GM21447 (cell line): Measurements from ENCODE around the gene IPCEF1.

Experiments used
- ATAC-seq: cut with Tn5 transposase; IDR thresholded peaks from one replicate; pipeline ENCODE4 v1.9.1; 2021; ENCODE audit not compliant: unreplicated experiment

Gene IPCEF1

GRCh38 chr6:154117485-154117884 is 239.1 kb downstream of the IPCEF1 start:
- no peak for ATAC-seq

GRCh38 chr6:154113392-154113791 is 243.2 kb downstream of the IPCEF1 start:
- no peak for ATAC-seq

DNA sequence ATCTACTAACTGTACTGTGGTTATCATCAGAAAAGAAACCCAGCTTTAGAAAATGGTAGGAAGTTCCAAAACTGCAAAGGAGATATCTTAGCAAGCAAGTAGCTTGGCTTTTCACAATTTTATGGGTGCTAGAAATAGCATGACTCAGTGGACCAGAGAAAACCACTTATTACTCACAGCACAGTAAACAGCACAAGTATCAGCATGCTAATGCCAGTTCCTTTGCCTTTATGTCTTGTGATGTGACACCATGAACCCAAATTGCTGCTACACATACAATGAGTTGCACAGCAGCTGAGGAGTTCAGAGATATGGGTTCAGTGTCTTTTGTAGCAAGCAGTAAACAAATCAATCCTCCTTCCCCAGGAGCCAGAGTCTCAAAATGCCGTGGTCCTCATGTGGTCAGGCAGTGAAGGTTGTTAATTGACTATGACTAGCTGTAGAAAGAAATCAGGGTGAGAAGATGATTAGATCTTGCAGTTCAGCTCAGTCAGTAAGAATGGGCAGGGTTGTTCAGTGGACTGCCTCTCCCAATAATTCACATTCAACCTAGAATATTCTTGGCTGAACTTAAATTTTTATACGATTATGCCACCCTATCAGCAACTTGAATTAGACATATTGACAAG is 244.3 kb downstream of the IPCEF1 start:
- no peak for ATAC-seq

DNA sequence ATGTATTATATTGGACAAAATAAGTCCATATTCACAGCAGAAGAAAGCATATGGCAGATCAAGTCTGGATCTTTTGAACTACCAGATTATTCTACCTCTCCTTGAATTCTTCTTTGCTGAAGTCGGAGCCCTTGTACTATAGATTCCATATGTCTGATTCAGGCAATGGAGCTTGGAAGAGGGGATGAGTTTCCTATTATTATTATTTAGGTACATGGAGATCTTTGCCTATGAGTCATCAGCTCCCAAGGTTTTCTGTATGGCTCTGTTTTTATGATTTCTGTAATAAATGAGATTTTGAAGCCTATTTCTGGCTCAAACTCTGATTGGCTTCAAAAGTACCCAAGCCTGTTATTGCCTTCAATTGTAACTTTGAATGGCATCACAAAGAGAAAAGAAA is 245.6 kb downstream of the IPCEF1 start:
- ATAC-seq = no peak

DNA sequence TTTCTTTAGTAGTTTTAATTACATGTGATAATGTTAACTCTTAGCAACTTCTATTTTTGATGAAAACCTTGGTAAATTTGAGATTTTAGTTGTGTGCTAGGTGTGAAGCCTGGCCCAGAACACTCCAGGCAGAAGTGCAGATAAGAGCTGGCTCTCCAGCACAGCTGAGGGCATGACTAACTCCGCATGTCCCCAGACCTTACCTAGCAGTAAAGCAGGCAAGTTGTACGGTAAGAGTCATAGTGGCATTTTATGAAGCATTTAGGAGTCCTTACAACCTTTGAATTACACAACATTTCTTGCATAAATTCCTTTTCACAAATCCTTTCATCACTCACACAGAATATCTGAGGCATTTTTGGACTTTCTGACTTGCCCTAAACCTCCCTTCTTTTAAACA is 250.4 kb downstream of the IPCEF1 start:
- ATAC-seq = no peak
